Ascending aorta (tissue), 2 donors: Measurements from ENCODE around the gene ZNF765. TPM values are rescaled to one million over a fixed set of nuclear protein-coding genes. Genes with fewer than 3 reads are reported as not detected.
A peak's percentile ranks its signal among the peaks of the same experiment; 100 is the strongest.

ENCODE experiments used
- DNase-seq, 2 donors: peaks; one replicate each; pipeline ENCODE4 v3.0.0-alpha.2; 2019; ENCODE audit warnings: low spot score in 2 of 2
- H3K27ac ChIP-seq, 2 donors: fragments of 200-600 bp; sonication (generic); one replicate each; pipeline ENCODE4 v1.5.1; 2016 to 2017; ENCODE audit warnings: mild to moderate bottlenecking in 1 of 2
- H3K27me3 ChIP-seq: fragments of 200-600 bp; sonication (generic); one replicate; pipeline ENCODE4 v1.5.1; 2017
- H3K36me3 ChIP-seq, 2 donors: fragments of 200-600 bp; sonication (generic); one replicate each; pipeline ENCODE4 v1.5.1; 2016
- H3K4me1 ChIP-seq, 2 donors: fragments of 200-600 bp; sonication (generic); one replicate each; pipeline ENCODE4 v1.5.1; 2016 to 2017; ENCODE audit warnings: mild to moderate bottlenecking in 1 of 2
- H3K4me3 ChIP-seq, 2 donors: fragments of 200-600 bp; sonication (generic); one replicate each; pipeline ENCODE4 v1.5.1; 2016 to 2017; ENCODE audit warnings: mild to moderate bottlenecking in 1 of 2
- H3K9me3 ChIP-seq, 2 donors: fragments of 200-600 bp; sonication (generic); one replicate each; pipeline ENCODE4 v1.5.1; 2016
- CTCF ChIP-seq, 3 experiments: fragments of 200-600 bp in 2 of 3; fragments of 450-650 bp in 1 of 3; sonication (generic) in 2 of 3; IDR thresholded peaks; one replicate each; pipeline ENCODE4 v1.5.1; 2016 to 2019; ENCODE audit warnings: antibody characterized with exemption in 3 of 3, mild to moderate bottlenecking in 1 of 3, moderate library complexity in 1 of 3
- intact Hi-C: fragments of 100-400 bp; cut with DNase I; formaldehyde crosslinking; loops from one replicate; pipeline ENCODE4 v1.15.1; 2023
- total RNA-seq: library from RNA; depleted of rRNA; stranded (reverse); fragments of >200 nt; gene quantifications from one replicate; pipeline ENCODE4 v1.1.0, GENCODE V29; 2016

Gene ZNF765
- total RNA-seq, 1 donor from 2014 or later = 3.5 TPM

- DNase-seq = no peak
- peaks cover 0 to 6% of the 10 kb centered on the region in 2 donors for H3K4me1 ChIP-seq
- no peaks in the 10 kb centered on the region for H3K27me3 ChIP-seq
- no peaks in the 10 kb centered on the region for H3K36me3 ChIP-seq
- peak overlapping the region; percentile 73 to 81 for H3K27ac ChIP-seq
- H3K4me3 ChIP-seq = peak overlapping the region; percentile 63 to 67
- H3K9me3 ChIP-seq = no peaks in the 10 kb centered on the region
- TF ChIP-seq CTCF (IDR thresholded peaks at IDR 0.05) = no peak
- intact Hi-C loops = loop anchor here (1.0 to 10.0 kb wide), 7 partner anchors 29 to 681 kb away; partner anchors contain the start of genes ZNF160, ZNF761, ZNF765 and ZNF813
Observed at GRCh38 chr19:53365899-53366493, 29.0 kb upstream of the ZNF765 start.

GRCh38 chr19:53372196-53372595, 22.8 kb upstream of the ZNF765 start:
- no peaks in the 10 kb centered on the region for H3K4me1 ChIP-seq
- no peaks in the 10 kb centered on the region for H3K27me3 ChIP-seq
- H3K9me3 ChIP-seq = no peaks in the 10 kb centered on the region
- H3K27ac ChIP-seq = no peak overlapping the region
- H3K4me3 ChIP-seq = no peak overlapping the region
- TF ChIP-seq CTCF (IDR thresholded peaks at IDR 0.05) = no peak
- intact Hi-C loops = no loop called here
- peaks cover 28 to 33% of the 10 kb centered on the region in 2 donors for H3K36me3 ChIP-seq
- no peak for DNase-seq

- H3K36me3 ChIP-seq = peaks cover 46 to 54% of the 10 kb centered on the region in 2 donors
- no peak overlapping the region for H3K4me3 ChIP-seq
- H3K27me3 ChIP-seq = no peaks in the 10 kb centered on the region
- intact Hi-C loops = no loop called here
- TF ChIP-seq CTCF (IDR thresholded peaks at IDR 0.05) = no peak
- H3K27ac ChIP-seq = no peak overlapping the region
- no peaks in the 10 kb centered on the region for H3K4me1 ChIP-seq
- no peak for DNase-seq
- H3K9me3 ChIP-seq = peaks cover 0 to 15% of the 10 kb centered on the region in 2 donors
Observed at GRCh38 chr19:53374288-53374687, 20.7 kb upstream of the ZNF765 start.

- intact Hi-C loops = no loop called here
- peaks cover 0 to 19% of the 10 kb centered on the region in 2 donors for H3K9me3 ChIP-seq
- TF ChIP-seq CTCF (IDR thresholded peaks at IDR 0.05) = no peak
- no peak overlapping the region for H3K27ac ChIP-seq
- H3K27me3 ChIP-seq = no peaks in the 10 kb centered on the region
- DNase-seq = no peak
- peaks cover 50 to 58% of the 10 kb centered on the region in 2 donors for H3K36me3 ChIP-seq
- no peak overlapping the region for H3K4me3 ChIP-seq
- no peaks in the 10 kb centered on the region for H3K4me1 ChIP-seq
Observed at GRCh38 chr19:53374743-53375142, 20.2 kb upstream of the ZNF765 start.

GRCh38 chr19:53381376-53381775, 13.6 kb upstream of the ZNF765 start:
- Histone ChIP-seq H3K4me1 (no peaks in the 10 kb centered on the region), H3K27me3 (no peaks in the 10 kb centered on the region), H3K9me3 (peaks cover 17 to 73% of the 10 kb centered on the region in 2 donors), H3K36me3 (peaks cover 50 to 68% of the 10 kb centered on the region in 2 donors), H3K4me3 (no peak overlapping the region), H3K27ac (no peak overlapping the region)
- intact Hi-C loops = no loop called here
- DNase-seq = no peak
- TF ChIP-seq CTCF (IDR thresholded peaks at IDR 0.05) = no peak
